Measurements from ENCODE around the gene ACSS3.

- TF ChIP-seq CTCF (tag by site-specific recombination; IDR thresholded peaks at IDR 0.05) = no peak
- TF ChIP-seq ZNF791 (tag by site-specific recombination; IDR thresholded peaks at IDR 0.05) = no peak
- TF ChIP-seq ZNF24 (tag by site-specific recombination; IDR thresholded peaks at IDR 0.05) = no peak
- no peak for TF ChIP-seq ZNF747 (tag by site-specific recombination; IDR thresholded peaks at IDR 0.05)
- no peak for TF ChIP-seq MEIS1 (CRISPR knock-in tag; IDR thresholded peaks at IDR 0.05; ENCODE audit: borderline replicate concordance)
- TF ChIP-seq REST (tag by site-specific recombination; IDR thresholded peaks at IDR 0.05) = no peak
- TF ChIP-seq ZNF48 (tag by site-specific recombination; IDR thresholded peaks at IDR 0.05) = no peak
- TF ChIP-seq ZNF701 (tag by site-specific recombination; IDR thresholded peaks at IDR 0.05) = no peak
- TF ChIP-seq ZBTB49 (tag by site-specific recombination; IDR thresholded peaks at IDR 0.05; ENCODE audit: low read depth) = no peak
- no peak for TF ChIP-seq YY1 (tag by site-specific recombination; IDR thresholded peaks at IDR 0.05)
- TF ChIP-seq SALL2 (tag by site-specific recombination; IDR thresholded peaks at IDR 0.05; ENCODE audit: borderline replicate concordance) = no peak
- TF ChIP-seq ZNF221 (tag by site-specific recombination; IDR thresholded peaks at IDR 0.05; ENCODE audit: borderline replicate concordance) = no peak
- no peak for TF ChIP-seq PBX3 (CRISPR knock-in tag; IDR thresholded peaks at IDR 0.05)
- no peak for TF ChIP-seq ZNF521 (tag by site-specific recombination; IDR thresholded peaks at IDR 0.05)
These were observed 197.0 kb downstream of the ACSS3 start for GRCh38 chr12:81274637-81275529.
